ENCODE measurements around the gene SLC12A7.

SLC12A7 gene

GRCh38 chr5:1124205-1125029 lies 12.6 kb upstream of the SLC12A7 start:
- no peak for DNase-seq

- DNase-seq: no peak
Observed at GRCh38 chr5:1123418-1124147, 11.7 kb upstream of the SLC12A7 start.

- DNase-seq: no peak
Observed at GRCh38 chr5:1122511-1123294, 10.8 kb upstream of the SLC12A7 start.

GRCh38 chr5:1121891-1122290 lies 10.0 kb upstream of the SLC12A7 start:
- no peak for DNase-seq

GRCh38 chr5:1121044-1121443 lies 9.2 kb upstream of the SLC12A7 start:
- DNase-seq: no peak

- no peak for DNase-seq
Observed at GRCh38 chr5:1120236-1120999, 8.6 kb upstream of the SLC12A7 start.

- DNase-seq: no peak
Observed at GRCh38 chr5:1119312-1119831, 7.5 kb upstream of the SLC12A7 start.

GRCh38 chr5:1118738-1119137 lies 6.9 kb upstream of the SLC12A7 start:
- no peak for DNase-seq

- DNase-seq: no peak
Observed at GRCh38 chr5:1118231-1118698, 6.4 kb upstream of the SLC12A7 start.

GRCh38 chr5:1116977-1117376 lies 5.1 kb upstream of the SLC12A7 start:
- DNase-seq: no peak

- DNase-seq: no peak
Observed at GRCh38 chr5:1116109-1116740, 4.4 kb upstream of the SLC12A7 start.

GRCh38 chr5:1115123-1115815 lies 3.4 kb upstream of the SLC12A7 start:
- no peak for DNase-seq

- DNase-seq: no peak
Observed at GRCh38 chr5:1113805-1114586, 2.1 kb upstream of the SLC12A7 start.

GRCh38 chr5:1113332-1113690 lies 1.4 kb upstream of the SLC12A7 start:
- DNase-seq: no peak

GRCh38 chr5:1112596-1113331 lies 901 bp upstream of the SLC12A7 start:
- no peak for DNase-seq

GRCh38 chr5:1111241-1111726 lies 579 bp downstream of the SLC12A7 start:
- no peak for DNase-seq

- DNase-seq: no peak
Observed at GRCh38 chr5:1110307-1111240, 1.3 kb downstream of the SLC12A7 start.

All from hippocampal formation (tissue), 2 donors.